ENCODE data around the gene PLXND1.
"Not testable (repeated sequence)": the region's sequence is repeated elsewhere in the genome, so short reads cannot be mapped to it uniquely, and the experiment has no call there.

PLXND1 gene

GRCh38 chr3:129521611-129522010, 84.9 kb downstream of the PLXND1 start:
- DNase-seq = no peak

GRCh38 chr3:129520960-129521359, 85.5 kb downstream of the PLXND1 start:
- DNase-seq = no peak

GRCh38 chr3:129519896-129520715, 86.4 kb downstream of the PLXND1 start:
- DNase-seq = no peak

GRCh38 chr3:129519449-129519848, 87.0 kb downstream of the PLXND1 start:
- DNase-seq = no peak

GRCh38 chr3:129518581-129518980, 87.9 kb downstream of the PLXND1 start:
- DNase-seq = no peak

- DNase-seq = no peak
Measured at GRCh38 chr3:129518038-129518561, 88.4 kb downstream of the PLXND1 start.

- DNase-seq = no peak
Measured at GRCh38 chr3:129517516-129517915, 89.0 kb downstream of the PLXND1 start.

- not testable (repeated sequence) for DNase-seq
Measured at GRCh38 chr3:129515821-129516432, 90.5 kb downstream of the PLXND1 start.

- not testable (repeated sequence) for DNase-seq
Measured at GRCh38 chr3:129515108-129515820, 91.2 kb downstream of the PLXND1 start.

GRCh38 chr3:129514563-129514962, 91.9 kb downstream of the PLXND1 start:
- no peak for DNase-seq

GRCh38 chr3:129514110-129514509, 92.4 kb downstream of the PLXND1 start:
- DNase-seq = no peak

GRCh38 chr3:129513705-129514104, 92.8 kb downstream of the PLXND1 start:
- DNase-seq = no peak

GRCh38 chr3:129512595-129512994, 93.9 kb downstream of the PLXND1 start:
- no peak for DNase-seq

GRCh38 chr3:129507181-129507831, 99.2 kb downstream of the PLXND1 start:
- DNase-seq = no peak

- DNase-seq = no peak
Measured at GRCh38 chr3:129506231-129506742, 100.2 kb downstream of the PLXND1 start.

GRCh38 chr3:129505341-129505740, 101.1 kb downstream of the PLXND1 start:
- no peak for DNase-seq
